ENCODE data around the gene ACAP1.
"Not testable (repeated sequence)": the region's sequence is repeated elsewhere in the genome, so short reads cannot be mapped to it uniquely, and the experiment has no call there.

- TF ChIP-seq POLR2A, POLR2AphosphoS5 (IDR thresholded peaks at IDR 0.05): not testable (repeated sequence)
- TF ChIP-seq, protein P1, sequence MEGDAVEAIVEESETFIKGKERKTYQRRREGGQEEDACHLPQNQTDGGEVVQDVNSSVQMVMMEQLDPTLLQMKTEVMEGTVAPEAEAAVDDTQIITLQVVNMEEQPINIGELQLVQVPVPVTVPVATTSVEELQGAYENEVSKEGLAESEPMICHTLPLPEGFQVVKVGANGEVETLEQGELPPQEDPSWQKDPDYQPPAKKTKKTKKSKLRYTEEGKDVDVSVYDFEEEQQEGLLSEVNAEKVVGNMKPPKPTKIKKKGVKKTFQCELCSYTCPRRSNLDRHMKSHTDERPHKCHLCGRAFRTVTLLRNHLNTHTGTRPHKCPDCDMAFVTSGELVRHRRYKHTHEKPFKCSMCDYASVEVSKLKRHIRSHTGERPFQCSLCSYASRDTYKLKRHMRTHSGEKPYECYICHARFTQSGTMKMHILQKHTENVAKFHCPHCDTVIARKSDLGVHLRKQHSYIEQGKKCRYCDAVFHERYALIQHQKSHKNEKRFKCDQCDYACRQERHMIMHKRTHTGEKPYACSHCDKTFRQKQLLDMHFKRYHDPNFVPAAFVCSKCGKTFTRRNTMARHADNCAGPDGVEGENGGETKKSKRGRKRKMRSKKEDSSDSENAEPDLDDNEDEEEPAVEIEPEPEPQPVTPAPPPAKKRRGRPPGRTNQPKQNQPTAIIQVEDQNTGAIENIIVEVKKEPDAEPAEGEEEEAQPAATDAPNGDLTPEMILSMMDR (IDR thresholded peaks at IDR 0.05), result not testable (repeated sequence)
These were observed 32.3 kb downstream of the ACAP1 start for GRCh38 chr17:7368599-7368994.
